ENCODE data around the gene GP9.
A peak's percentile ranks its signal among the peaks of the same experiment; 100 is the strongest.
"Not testable (repeated sequence)": the region's sequence is repeated elsewhere in the genome, so short reads cannot be mapped to it uniquely, and the experiment has no call there.

Gene GP9

GRCh38 chr3:129065016-129065719 lies 4.6 kb downstream of the GP9 start:
- Histone ChIP-seq H3K9me3 (ENCODE audit: control insufficient read depth, insufficient read depth, low read length) (no peaks in the 10 kb centered on the region), H3K36me3 (ENCODE audit: insufficient read depth, low read length) (no peaks in the 10 kb centered on the region), H3K9ac (ENCODE audit: low read depth, low read length) (no peak overlapping the region), H3K4me1 (ENCODE audit: insufficient read depth, low read length) (no peaks in the 10 kb centered on the region)

GRCh38 chr3:129065720-129066073 lies 5.1 kb downstream of the GP9 start:
- Histone ChIP-seq H3K9ac (ENCODE audit: low read depth, low read length) (no peak overlapping the region), H3K4me1 (ENCODE audit: insufficient read depth, low read length) (no peaks in the 10 kb centered on the region), H3K36me3 (ENCODE audit: insufficient read depth, low read length) (no peaks in the 10 kb centered on the region), H3K9me3 (ENCODE audit: control insufficient read depth, insufficient read depth, low read length) (no peaks in the 10 kb centered on the region)

GRCh38 chr3:129067719-129068118 lies 7.1 kb downstream of the GP9 start:
- not testable (repeated sequence) for H3K36me3 ChIP-seq (ENCODE audit: insufficient read depth, low read length); H3K9me3 ChIP-seq (ENCODE audit: control insufficient read depth, insufficient read depth, low read length); H3K4me1 ChIP-seq (ENCODE audit: insufficient read depth, low read length); H3K9ac ChIP-seq (ENCODE audit: low read depth, low read length)

GRCh38 chr3:129068291-129068886 lies 7.8 kb downstream of the GP9 start:
- Histone ChIP-seq H3K9me3 (ENCODE audit: control insufficient read depth, insufficient read depth, low read length) (no peaks in the 10 kb centered on the region), H3K36me3 (ENCODE audit: insufficient read depth, low read length) (no peaks in the 10 kb centered on the region), H3K4me1 (ENCODE audit: insufficient read depth, low read length) (no peaks in the 10 kb centered on the region), H3K9ac (ENCODE audit: low read depth, low read length) (peak overlapping the region; percentile 15; the same call in 1 of the 2 replicates)

GRCh38 chr3:129069313-129070085 lies 8.9 kb downstream of the GP9 start:
- not testable (repeated sequence) for H3K4me1 ChIP-seq (ENCODE audit: insufficient read depth, low read length); H3K9ac ChIP-seq (ENCODE audit: low read depth, low read length); H3K9me3 ChIP-seq (ENCODE audit: control insufficient read depth, insufficient read depth, low read length); H3K36me3 ChIP-seq (ENCODE audit: insufficient read depth, low read length)

GRCh38 chr3:129070086-129070885 lies 9.7 kb downstream of the GP9 start:
- no peaks in the 10 kb centered on the region for H3K4me1 ChIP-seq (ENCODE audit: insufficient read depth, low read length)
- H3K9ac ChIP-seq (ENCODE audit: low read depth, low read length): no peak overlapping the region
- H3K36me3 ChIP-seq (ENCODE audit: insufficient read depth, low read length): no peaks in the 10 kb centered on the region
- no peaks in the 10 kb centered on the region for H3K9me3 ChIP-seq (ENCODE audit: control insufficient read depth, insufficient read depth, low read length)

- H3K4me1 ChIP-seq (ENCODE audit: insufficient read depth, low read length): no peaks in the 10 kb centered on the region
- H3K9me3 ChIP-seq (ENCODE audit: control insufficient read depth, insufficient read depth, low read length): no peaks in the 10 kb centered on the region
- no peaks in the 10 kb centered on the region for H3K36me3 ChIP-seq (ENCODE audit: insufficient read depth, low read length)
- H3K9ac ChIP-seq (ENCODE audit: low read depth, low read length): no peak overlapping the region
These were observed 16.6 kb downstream of the GP9 start for GRCh38 chr3:129077222-129077621.

GRCh38 chr3:129078510-129078909 lies 17.9 kb downstream of the GP9 start:
- Histone ChIP-seq H3K9me3 (ENCODE audit: control insufficient read depth, insufficient read depth, low read length) (no peaks in the 10 kb centered on the region), H3K4me1 (ENCODE audit: insufficient read depth, low read length) (no peaks in the 10 kb centered on the region), H3K36me3 (ENCODE audit: insufficient read depth, low read length) (no peaks in the 10 kb centered on the region), H3K9ac (ENCODE audit: low read depth, low read length) (no peak overlapping the region)

- H3K4me1 ChIP-seq (ENCODE audit: insufficient read depth, low read length): no peaks in the 10 kb centered on the region
- H3K36me3 ChIP-seq (ENCODE audit: insufficient read depth, low read length): no peaks in the 10 kb centered on the region
- H3K9me3 ChIP-seq (ENCODE audit: control insufficient read depth, insufficient read depth, low read length): no peaks in the 10 kb centered on the region
- no peak overlapping the region for H3K9ac ChIP-seq (ENCODE audit: low read depth, low read length)
These were observed 20.9 kb downstream of the GP9 start for GRCh38 chr3:129081503-129081902.

- Histone ChIP-seq H3K9me3 (ENCODE audit: control insufficient read depth, insufficient read depth, low read length) (no peaks in the 10 kb centered on the region), H3K9ac (ENCODE audit: low read depth, low read length) (no peak overlapping the region), H3K36me3 (ENCODE audit: insufficient read depth, low read length) (no peaks in the 10 kb centered on the region), H3K4me1 (ENCODE audit: insufficient read depth, low read length) (no peaks in the 10 kb centered on the region)
These were observed 21.4 kb downstream of the GP9 start for GRCh38 chr3:129082026-129082425.

- no peaks in the 10 kb centered on the region for H3K4me1 ChIP-seq (ENCODE audit: insufficient read depth, low read length)
- no peaks in the 10 kb centered on the region for H3K36me3 ChIP-seq (ENCODE audit: insufficient read depth, low read length)
- no peaks in the 10 kb centered on the region for H3K9me3 ChIP-seq (ENCODE audit: control insufficient read depth, insufficient read depth, low read length)
- no peak overlapping the region for H3K9ac ChIP-seq (ENCODE audit: low read depth, low read length)
These were observed 23.9 kb downstream of the GP9 start for GRCh38 chr3:129084501-129084900.

- Histone ChIP-seq H3K4me1 (ENCODE audit: insufficient read depth, low read length) (no peaks in the 10 kb centered on the region), H3K9ac (ENCODE audit: low read depth, low read length) (no peak overlapping the region), H3K9me3 (ENCODE audit: control insufficient read depth, insufficient read depth, low read length) (no peaks in the 10 kb centered on the region), H3K36me3 (ENCODE audit: insufficient read depth, low read length) (no peaks in the 10 kb centered on the region)
These were observed 24.7 kb downstream of the GP9 start for GRCh38 chr3:129085165-129085715.

GRCh38 chr3:129085818-129086217 lies 25.2 kb downstream of the GP9 start:
- no peaks in the 10 kb centered on the region for H3K4me1 ChIP-seq (ENCODE audit: insufficient read depth, low read length)
- H3K9ac ChIP-seq (ENCODE audit: low read depth, low read length): no peak overlapping the region
- no peaks in the 10 kb centered on the region for H3K9me3 ChIP-seq (ENCODE audit: control insufficient read depth, insufficient read depth, low read length)

GRCh38 chr3:129087138-129087702 lies 26.6 kb downstream of the GP9 start:
- no peaks in the 10 kb centered on the region for H3K36me3 ChIP-seq (ENCODE audit: insufficient read depth, low read length)
- H3K9me3 ChIP-seq (ENCODE audit: control insufficient read depth, insufficient read depth, low read length): no peaks in the 10 kb centered on the region
- no peak overlapping the region for H3K9ac ChIP-seq (ENCODE audit: low read depth, low read length)
- no peaks in the 10 kb centered on the region for H3K4me1 ChIP-seq (ENCODE audit: insufficient read depth, low read length)

More at GRCh38 chr3:129085818-129086217, 25.2 kb downstream of the GP9 start:
- no peaks in the 10 kb centered on the region for H3K36me3 ChIP-seq (ENCODE audit: insufficient read depth, low read length)
